ENCODE measurements around the gene SCG2.

Gene SCG2, protein sequence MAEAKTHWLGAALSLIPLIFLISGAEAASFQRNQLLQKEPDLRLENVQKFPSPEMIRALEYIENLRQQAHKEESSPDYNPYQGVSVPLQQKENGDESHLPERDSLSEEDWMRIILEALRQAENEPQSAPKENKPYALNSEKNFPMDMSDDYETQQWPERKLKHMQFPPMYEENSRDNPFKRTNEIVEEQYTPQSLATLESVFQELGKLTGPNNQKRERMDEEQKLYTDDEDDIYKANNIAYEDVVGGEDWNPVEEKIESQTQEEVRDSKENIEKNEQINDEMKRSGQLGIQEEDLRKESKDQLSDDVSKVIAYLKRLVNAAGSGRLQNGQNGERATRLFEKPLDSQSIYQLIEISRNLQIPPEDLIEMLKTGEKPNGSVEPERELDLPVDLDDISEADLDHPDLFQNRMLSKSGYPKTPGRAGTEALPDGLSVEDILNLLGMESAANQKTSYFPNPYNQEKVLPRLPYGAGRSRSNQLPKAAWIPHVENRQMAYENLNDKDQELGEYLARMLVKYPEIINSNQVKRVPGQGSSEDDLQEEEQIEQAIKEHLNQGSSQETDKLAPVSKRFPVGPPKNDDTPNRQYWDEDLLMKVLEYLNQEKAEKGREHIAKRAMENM

DNA sequence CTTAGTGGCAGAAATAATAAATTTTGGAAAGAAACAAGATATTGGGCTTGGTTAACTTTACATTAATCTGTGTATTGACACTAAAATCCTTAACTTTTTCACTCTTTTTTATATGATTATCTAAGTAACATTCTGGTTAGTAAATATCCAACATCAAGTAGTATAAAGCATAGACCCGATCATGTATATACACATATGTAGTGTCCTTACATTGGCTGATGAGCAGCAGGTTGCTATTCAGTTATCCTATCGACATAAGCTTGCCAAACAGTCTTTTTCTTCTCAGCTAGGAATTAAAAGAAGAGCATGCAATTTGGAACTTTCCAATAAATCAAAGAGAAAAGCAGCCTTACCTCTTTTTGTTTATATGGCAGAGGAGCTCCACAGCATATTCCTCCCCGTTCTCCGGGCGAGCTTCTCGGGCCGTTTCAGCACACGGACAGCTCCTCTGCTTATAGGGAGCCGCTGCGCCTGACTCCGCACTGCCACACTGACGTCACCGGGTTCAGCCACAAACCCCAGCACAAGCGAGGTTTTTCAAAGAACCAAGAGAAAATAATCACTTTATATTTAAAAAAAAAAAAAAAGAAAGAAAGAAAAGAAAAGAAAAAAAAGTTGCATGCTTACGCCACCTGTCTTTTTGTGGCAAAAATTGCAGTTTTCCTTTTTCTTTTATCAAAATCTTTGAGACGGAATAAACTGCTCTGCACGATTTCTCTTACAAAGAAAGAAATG lies at the start of gene SCG2:
Gene SCG2, minus strand, starts transcription at position 430 of the 735 bp plus-strand sequence. CDS start 3,079 bp downstream, outside the sequence.
- DNase-seq, result peak in 1 of 2 experiments; percentile 30

DNA sequence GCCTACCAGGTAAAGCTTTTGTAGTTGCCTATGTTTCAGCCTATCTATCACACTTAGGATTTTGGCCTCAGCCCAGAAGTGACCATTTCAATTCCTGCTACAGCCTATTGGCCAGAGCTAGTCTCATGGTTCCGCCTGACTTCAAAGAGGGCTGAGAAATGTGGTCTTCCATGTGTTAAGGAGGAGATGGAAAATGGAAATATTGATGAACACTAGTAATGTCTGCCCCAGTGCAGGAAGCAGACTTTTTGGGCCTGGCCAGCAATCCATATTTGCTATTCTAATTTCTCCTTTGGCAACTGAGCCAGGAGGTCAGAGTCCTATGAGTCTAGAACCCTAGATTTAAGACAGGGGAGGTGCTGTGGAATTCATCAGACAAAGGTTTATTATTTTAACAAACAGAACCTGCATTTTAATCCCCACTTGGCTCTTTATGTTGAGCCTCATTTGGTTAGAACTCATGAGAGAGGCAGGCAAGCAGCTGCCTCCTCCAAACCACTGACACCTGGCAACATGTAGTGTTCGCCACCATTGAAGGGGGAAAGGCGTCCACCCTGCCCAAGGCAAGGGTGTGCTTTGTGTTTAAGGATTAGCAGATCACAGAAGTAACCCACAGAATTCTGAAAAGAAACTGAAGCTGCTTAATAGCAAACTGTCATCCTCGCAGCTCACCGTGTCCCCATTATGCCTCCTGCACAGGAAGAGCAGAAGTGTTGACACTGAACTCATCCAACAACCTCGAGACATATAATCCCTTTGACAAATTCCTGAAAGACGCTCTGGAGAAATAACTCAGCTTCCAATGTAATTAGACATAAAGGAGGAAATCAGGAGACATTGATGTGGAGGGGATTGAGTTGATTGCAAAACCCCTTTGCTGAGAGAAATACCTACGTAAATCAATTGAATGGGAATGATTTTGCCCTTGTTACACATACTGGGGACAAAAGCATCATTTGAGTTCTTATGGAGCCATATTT lies 47.7 kb upstream of the SCG2 start:
- no peak for DNase-seq

DNA sequence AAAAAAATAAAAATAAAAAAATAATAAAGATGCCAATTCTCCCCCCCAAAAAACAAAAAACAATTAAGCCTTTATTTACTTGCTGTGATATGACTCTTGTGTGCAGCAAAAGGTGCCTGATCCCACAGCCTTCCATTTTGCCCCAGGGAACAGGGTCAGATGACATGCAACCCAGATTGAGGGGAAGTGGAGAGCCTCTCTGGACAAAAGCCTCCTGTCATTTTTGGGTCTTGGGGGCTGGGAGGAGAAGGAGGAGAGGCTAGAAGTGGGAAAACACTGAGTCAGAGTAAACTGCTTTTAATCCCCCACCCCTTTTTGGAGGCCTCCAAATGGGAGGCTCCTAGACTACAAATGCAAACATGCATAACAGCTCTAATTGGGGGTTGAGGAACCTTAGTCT lies 46.6 kb upstream of the SCG2 start:
- no peak for DNase-seq

DNA sequence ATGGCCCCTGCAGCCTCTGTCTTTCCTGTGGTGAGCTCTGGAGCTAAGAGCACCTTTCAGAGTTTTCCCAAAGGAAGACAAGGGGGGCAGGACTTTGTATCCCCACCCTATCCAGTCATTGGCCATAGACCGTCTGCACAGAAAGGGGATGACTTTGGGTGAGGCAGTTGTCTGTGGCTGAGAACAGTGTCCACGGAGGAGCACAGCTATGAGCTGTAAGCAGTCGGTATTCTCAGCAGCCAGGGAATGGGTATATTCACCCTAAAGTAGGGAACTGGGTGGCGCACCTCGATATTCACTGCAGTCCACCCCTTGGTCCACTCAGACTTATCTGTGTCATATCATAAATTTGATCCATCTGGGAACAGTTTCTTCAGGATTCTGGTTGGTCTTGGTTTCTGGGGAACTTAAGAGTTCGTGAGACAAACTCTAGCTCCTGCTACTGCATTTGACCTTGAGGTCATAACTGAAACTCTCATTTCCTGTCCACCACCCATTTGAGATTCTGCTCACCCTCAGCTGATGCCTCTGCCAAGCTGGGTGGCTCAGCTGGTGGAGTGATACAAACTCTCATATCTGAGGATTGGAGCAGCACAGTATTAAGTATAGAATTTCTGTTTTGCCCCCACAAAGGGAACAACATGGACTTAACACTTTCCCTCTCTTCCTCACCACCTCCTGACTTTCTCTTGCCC lies 45.2 kb upstream of the SCG2 start:
- DNase-seq, result no peak

DNA sequence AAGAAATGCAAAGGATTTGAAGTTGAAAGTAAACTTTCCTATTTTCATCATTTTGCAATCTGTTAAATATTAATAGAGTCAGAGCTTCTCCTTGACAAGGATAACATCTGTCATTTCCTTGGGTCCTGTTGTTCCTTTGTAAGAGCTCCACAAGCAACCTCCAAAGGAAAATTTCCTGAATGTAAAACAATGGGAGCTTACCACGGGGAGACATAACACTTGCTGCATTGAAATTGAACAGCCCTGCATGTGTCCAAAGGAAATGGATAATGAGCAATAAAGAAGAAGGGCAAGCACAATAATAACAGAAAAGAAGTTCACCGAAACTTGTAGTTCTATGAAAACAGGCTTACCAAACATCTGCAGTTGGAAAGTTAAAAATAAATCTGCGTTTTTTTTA lies 42.0 kb upstream of the SCG2 start:
- DNase-seq, result no peak

DNA sequence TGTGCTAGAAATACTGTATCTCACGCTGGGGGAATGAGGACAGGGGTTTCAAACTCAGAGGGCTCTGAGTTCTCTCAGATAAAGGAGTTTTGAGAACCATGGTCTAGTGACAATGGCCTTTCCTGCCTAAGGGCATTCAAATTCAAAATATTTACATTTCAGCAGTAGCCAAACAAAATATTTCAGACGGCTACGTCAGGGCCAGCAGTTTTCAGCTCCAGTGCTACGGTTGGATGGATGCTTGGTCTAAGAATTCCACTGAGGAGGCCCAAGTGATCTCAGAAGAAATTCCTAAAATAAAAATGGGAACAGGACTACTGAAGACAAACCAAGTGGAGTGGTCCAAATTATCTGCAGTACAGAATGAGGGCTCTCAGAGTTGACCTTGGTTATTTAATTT lies 41.1 kb upstream of the SCG2 start:
- DNase-seq, result no peak

DNA sequence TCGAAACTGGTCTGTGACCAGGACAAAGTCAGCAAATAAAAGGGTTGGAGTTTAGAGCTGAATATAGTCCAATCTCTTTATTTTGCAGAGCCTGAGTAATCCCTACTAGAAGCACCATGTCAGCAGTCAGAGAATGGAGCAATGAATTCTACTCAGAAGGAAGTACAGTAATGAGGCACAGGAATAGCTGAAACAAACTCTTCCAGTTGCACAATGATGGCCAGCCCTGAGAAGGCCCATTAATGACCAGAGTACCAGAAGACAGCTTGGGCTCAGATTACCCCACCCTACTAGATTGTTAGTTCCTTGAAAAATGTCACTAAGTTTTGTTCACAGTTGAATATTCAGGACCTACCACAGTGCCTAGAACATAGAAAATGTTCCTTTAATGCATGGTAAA lies 40.3 kb upstream of the SCG2 start:
- no peak for DNase-seq

DNA sequence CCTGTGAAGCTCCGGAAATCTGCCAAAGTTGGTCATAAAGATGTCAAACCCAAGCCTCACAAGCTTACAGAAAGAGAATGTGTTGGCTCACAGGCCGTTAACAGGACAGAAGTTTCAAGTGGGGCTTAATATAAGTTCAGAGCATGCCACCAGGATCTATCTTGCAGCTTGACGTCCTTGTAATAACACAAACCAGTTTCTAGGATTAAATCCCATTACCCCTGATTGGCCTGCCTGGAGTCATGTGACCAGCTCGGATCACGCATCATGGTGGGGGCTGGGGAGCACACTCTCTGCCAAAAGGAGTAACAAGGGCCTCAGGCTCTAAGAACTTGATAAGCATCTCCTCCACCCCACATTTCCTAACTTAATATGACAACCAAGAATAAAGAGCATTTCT lies 38.9 kb upstream of the SCG2 start:
- no peak for DNase-seq

DNA sequence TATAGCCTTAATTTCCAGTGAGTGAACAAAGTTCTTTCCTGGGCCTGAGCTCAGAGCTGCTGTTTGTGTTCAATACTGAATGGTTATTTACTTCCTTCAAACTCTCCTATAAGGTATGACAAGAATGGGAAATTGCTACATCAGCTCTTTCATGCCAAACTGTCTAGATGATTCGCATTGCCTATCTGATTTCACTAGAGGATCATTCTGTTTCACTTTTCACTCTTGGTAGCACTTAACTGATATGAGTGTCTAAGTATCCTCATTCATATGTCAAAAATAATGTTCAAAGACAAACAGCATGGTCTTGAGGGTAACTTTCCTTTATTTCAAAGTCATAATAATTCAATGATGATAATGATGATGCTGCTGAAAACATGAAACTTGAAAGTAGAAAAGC lies 32.9 kb upstream of the SCG2 start:
- DNase-seq, result no peak

DNA sequence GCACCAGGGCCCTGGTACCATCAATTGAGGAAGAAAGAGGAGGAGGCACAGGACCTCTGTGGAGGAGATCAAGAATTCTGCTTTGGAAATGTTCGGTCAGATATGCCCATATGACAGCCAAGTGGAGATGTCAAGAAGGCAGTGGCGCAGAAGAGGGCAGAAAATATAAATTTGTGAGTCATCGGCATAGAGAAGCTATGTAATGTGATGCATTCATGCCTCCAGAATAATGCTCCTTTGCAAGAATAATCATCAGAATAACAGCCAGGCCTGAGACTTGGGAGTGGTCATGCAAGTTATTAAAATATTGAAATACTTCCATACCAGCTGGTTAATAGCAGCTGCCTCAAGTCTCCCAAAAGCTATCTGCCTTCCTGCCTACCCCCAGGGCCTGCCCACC lies 32.1 kb upstream of the SCG2 start:
- DNase-seq, result no peak

DNA sequence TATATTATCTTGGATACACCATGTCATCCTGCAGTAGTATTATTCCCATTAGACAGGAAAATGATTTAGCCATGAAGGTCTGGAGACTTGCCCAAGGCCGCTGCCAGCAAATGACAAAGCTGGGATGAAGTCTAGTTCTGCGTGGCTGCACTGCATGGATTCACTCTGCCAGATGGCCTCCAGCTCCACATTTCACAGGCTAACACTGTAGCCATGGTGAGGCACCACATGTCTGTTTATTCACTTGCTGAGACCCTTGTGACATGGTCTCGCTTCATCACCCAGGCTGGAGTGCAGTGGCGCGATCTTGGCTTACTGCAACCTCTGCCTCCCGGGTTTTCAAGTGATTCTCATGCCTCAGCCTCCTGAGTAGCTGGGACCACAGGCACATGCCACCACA lies 31.5 kb upstream of the SCG2 start:
- DNase-seq, result no peak

DNA sequence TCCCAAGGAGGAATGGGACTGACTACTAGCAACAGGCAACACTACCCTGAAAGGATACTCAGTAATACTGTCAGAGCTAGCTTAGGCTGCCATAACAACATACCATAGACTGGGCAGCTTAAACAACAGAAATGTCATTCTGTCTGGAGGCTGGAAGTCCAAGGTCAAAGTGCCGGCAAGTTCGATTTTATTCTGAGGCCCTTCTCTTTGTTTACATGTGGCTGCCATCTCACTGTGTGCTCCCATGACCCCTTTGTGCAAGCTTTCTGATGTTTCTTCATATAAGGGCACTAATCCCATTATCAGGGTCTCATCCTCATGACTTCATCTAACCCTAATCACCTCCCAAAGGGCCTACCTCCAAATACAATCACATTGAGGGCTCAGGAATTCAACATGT lies 30.7 kb upstream of the SCG2 start:
- no peak for DNase-seq

DNA sequence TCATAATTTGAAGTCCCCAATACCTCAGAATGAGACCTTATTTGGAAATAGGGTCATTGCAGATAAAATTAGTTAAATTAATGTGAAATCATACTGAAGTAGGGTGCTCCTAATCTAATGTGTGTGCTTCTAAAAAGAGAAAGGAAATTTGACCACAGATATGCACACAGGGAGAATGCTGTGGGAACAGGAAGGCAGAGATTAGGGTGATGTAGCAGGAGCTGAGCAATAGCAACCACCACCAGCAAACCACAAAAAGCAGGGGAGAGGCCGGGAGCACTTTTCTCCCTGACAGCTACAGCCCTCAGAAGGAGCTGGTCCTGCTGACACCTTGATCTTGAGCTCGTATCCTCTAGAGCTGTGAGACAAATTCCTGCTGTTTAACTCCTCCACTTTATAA lies 24.6 kb upstream of the SCG2 start:
- DNase-seq, result no peak

DNA sequence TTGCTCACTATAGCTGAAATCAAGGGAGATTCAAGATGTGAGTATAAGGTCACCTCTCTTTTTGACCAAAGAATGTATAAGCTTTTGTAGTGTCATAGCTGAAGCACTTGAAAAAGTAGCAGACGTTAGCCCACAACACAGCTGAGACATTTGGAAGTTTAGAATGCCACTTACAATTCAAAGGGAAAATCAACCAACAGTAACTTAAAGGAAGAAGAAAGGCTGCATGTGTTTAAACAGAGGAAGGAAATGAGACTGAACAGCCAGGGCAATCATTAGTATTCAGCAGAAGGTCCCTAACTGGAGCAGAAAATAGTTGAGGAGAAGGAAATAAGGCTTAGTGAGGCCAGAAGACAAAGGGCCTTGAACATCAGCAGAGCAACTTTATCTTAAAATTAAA lies 23.5 kb upstream of the SCG2 start:
- no peak for DNase-seq

DNA sequence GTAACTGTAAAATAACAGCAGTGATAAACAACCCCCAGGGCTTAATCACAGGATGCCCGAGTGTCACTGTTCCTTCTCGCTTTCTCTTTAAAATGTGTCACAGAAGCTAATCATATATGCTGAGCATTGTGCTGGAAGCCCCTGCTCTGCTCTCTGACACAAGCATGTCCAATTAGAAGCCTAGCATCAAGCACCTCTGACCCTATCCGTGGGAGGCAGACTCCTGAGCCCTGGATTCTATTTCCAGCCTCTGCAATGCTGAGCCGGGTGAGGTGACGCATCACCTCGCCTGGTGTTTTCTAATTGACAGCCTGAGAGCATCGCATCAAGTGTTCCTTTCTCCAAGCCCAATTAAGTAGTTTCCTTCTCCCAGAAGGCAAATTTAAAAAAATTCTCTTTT lies 19.7 kb upstream of the SCG2 start:
- no peak for DNase-seq

DNA sequence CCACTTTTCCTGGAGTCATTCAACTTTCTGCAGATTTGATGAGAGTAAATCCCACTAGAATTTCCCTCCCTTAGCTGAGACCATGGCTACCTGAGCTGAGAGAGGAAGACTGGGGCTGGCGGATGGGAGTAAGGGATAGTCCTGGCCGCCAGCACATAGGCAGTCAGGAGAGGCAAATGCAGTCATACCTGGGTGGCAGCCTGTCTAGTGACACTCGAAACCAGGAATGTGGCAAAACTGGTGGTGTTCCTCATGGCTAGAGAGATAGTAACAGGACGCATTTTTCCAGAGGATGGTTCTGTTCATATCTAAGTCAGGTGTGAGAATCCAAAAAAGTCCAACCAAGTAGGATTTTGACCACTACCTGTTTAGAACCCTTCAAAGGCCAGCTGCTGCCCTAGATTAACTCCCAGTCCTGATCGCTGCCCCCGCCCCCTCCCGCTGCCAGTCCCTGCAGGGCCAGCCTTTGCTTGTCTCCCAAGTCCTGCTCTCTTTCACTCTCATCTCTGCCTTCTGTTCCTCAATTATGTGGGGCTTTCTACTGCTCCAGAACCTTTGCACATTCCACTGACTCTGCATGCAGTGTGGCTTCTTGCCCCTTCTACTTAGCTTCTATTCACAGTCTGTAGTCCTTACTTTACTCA lies 17.4 kb upstream of the SCG2 start:
- DNase-seq, result no peak

DNA sequence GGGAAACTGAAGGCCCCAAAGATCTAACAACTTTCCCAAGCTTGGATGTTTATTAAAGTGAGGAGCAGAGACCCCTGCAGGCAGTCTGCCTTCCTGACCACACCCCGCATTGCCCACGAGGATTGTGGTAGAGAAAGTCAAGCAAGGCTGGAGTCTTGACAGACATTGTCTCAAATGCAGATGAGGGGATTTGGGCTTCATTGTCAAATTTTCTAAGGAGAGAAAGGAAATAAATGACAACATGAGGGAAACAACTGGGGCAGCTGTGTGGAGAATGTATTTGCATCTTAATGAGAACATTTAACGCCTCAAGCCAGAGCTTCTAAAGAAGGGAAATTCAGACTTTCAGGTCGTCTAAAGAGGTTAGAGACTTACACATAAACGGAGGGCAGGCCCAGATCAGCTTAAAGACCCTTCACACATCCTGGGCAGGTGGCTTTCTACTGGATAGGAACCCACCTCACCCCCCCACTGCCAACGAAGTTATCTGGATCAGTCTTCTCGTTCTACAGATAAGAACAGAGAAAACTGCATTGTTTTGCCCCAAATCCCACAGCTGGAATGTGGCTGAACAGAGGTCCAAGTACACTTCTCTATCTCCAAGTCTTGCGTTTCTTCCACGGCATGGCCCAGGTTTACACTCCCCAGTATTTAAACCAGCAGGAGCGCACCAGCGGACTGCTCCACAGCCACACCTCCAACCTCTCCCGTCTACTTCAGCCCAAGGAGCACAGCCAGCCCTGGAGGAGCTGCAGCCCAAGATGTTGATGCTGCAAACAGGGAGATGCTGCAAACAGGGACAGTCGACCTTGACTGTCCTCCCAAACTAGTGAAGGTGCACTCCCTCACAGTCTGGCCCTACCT lies 16.2 kb upstream of the SCG2 start:
- DNase-seq, result no peak

DNA sequence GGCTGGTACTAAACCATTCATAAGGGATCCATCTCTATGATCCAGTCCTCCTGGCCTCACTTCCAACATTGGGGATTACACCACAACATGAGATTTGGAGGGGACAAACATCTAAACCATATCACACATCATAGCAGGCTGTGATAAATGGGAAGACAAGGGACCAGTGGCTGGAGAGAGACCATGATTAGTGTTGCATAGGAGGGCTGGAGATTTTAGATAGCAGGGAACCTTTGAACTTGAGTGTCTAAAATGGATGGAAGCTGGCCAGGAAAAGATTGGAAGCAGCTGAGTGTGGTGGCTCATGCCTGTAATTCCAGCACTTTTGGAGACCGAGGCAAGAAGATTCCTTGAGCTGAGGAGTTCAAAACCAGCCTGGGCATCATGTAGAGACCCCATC lies 12.4 kb upstream of the SCG2 start:
- no peak for DNase-seq

DNA sequence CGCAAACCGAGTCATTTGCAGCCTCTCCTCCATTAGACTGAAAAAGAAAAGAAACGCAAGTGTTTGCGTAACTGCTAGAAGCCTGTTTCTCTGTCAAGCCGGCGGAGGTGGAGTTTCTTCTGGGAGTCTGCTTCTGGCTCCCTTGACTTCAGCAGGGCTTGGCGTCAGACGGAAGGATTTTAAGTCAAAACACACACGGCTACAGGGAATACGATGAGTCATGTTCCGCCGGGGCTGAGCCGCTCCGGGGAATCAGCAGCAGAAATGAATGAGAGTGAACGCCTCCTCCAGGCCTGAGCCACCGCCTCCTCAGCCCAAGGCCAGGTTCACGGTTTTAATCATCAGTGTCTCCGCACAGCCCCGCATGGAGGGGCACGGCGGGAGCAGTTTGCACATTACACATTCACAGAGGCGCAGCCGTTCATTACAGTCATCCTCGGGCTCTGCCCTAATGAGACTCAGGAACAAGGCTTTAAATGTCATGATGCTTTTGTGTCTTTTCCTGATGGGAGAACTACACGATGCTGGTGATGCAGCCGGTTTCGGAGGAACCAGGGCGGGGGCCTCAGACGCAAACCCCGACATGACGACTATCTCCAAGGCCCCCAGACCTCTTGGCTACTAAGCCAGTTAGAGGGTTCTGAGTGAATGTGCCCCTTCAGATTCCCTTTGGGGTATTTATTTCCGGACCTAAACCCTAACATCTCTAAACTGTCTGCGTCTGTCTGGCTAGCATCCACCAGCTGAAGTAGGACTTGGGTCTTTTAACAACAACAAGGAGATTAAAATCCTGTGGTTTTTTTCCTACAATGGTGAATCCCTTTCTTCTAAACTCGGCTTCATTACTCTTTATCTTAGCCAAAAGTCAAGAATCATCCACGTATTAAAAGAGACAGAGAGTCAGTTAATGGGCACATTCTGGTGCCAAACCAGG lies 11.1 kb upstream of the SCG2 start:
- no peak for DNase-seq

DNA sequence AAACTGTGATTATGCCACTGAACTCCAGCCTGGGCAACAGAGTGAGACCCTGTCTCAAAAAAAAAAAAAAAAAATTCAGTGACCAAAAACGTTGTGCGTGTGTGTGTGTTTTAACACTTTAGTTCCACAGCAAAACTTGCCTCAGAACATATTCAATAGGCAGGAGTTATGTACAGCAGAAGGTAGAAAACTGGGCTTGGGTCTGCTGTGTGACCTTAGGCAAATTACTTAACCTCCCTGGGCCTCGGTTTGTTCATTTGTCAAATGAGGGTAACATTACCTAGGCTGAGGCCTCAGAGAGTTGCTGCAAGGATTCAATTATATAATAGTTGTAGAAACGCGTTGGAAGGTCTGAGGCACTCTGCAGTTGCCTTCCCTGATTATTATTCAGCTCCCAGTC lies 10.3 kb upstream of the SCG2 start:
- DNase-seq, result no peak
